SU-DHL-6 (cell line): ENCODE data around the gene DCHS1.

ENCODE experiments used
- EZH2phosphoT487 ChIP-seq: fragments of 200-600 bp; sonication (generic), shearing (Covaris generic); conservative IDR thresholded peaks from 2 replicates; pipeline ENCODE4 v1.6.1; 2018; ENCODE audit warnings: mild to moderate bottlenecking, antibody characterized with exemption, low read length, moderate library complexity, mixed read lengths
- TF ChIP-seq, protein P1 (sequence below): fragments of 200-600 bp; sonication (generic); IDR thresholded peaks from one replicate; pipeline ENCODE4 v1.5.1; 2017; ENCODE audit warnings: antibody characterized with exemption, mild to moderate bottlenecking, low read length, moderate library complexity; ENCODE audit not compliant: insufficient read depth, poor library complexity, severe bottlenecking

GRCh38 chr11:6634534-6634933 lies 21.1 kb downstream of the DCHS1 start:
- TF ChIP-seq, protein P1, sequence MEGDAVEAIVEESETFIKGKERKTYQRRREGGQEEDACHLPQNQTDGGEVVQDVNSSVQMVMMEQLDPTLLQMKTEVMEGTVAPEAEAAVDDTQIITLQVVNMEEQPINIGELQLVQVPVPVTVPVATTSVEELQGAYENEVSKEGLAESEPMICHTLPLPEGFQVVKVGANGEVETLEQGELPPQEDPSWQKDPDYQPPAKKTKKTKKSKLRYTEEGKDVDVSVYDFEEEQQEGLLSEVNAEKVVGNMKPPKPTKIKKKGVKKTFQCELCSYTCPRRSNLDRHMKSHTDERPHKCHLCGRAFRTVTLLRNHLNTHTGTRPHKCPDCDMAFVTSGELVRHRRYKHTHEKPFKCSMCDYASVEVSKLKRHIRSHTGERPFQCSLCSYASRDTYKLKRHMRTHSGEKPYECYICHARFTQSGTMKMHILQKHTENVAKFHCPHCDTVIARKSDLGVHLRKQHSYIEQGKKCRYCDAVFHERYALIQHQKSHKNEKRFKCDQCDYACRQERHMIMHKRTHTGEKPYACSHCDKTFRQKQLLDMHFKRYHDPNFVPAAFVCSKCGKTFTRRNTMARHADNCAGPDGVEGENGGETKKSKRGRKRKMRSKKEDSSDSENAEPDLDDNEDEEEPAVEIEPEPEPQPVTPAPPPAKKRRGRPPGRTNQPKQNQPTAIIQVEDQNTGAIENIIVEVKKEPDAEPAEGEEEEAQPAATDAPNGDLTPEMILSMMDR: no peak
- TF ChIP-seq EZH2phosphoT487: no peak
